ENCODE data around the gene APPL2.

APPL2 gene

DNA sequence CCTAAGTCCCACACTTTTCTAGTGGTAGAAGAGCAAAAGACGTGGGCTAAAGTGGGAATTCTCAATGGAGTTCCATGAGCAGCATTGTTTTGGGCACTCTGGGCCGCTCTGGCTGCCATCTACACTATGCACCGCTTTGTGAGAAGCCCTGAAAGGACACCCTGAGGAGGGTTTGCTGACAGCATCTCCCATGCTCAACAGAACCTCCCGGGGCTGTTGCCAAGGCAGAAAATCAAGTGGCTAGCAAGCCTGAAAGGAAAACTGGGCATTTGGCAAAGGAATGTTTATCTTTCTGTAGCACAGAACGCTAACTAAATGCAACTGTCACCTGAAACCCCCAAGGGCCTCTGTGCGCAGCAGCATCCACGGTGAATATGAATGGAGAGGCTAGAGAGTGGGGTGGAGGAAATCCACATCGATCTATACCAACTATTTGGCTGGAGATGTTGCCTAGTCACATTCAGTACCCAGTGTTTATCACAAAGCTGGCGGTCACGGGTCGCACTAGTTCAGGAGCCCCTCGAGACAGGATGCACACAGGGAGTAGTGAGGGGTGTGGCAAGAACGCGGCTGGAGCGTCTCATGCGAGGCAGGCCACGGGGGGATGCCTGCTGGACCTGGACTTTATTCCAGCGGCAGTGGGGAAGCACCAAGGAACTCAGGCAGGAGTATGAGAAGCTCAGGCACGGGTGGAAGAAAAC lies 14.2 kb downstream of the APPL2 start:
- Histone ChIP-seq H3K9me3 (ENCODE audit: control insufficient read depth, low read depth, low read length) (no peaks in the 10 kb centered on the region), H3K27ac (ENCODE audit: low read length) (no peak overlapping the region)

GRCh38 chr12:105220929-105221290 lies 15.1 kb downstream of the APPL2 start:
- Histone ChIP-seq H3K36me3 (ENCODE audit: control insufficient read depth, low read depth, low read length) (peaks cover 15% of the 10 kb centered on the region), H3K27me3 (ENCODE audit: control insufficient read depth, insufficient read depth, low read length) (no peaks in the 10 kb centered on the region), H3K9me3 (ENCODE audit: control insufficient read depth, low read depth, low read length) (no peaks in the 10 kb centered on the region), H3K27ac (ENCODE audit: low read length) (no peak overlapping the region), H3K4me1 (ENCODE audit: control insufficient read depth, low read depth, low read length) (no peaks in the 10 kb centered on the region), H3K9ac (ENCODE audit: low read length) (no peak overlapping the region), H3K4me3 (ENCODE audit: low read length) (no peak overlapping the region)

More for the DNA sequence above, 14.2 kb downstream of the APPL2 start:
- no peak overlapping the region for H3K4me3 ChIP-seq (ENCODE audit: low read length)
- no peak overlapping the region for H3K9ac ChIP-seq (ENCODE audit: low read length)
- H3K27me3 ChIP-seq (ENCODE audit: control insufficient read depth, insufficient read depth, low read length), result no peaks in the 10 kb centered on the region
- H3K36me3 ChIP-seq (ENCODE audit: control insufficient read depth, low read depth, low read length), result peaks cover 7% of the 10 kb centered on the region
- H3K4me1 ChIP-seq (ENCODE audit: control insufficient read depth, low read depth, low read length), result no peaks in the 10 kb centered on the region

GRCh38 chr12:105220150-105220928 lies 15.6 kb downstream of the APPL2 start:
- Histone ChIP-seq H3K9me3 (ENCODE audit: control insufficient read depth, low read depth, low read length) (no peaks in the 10 kb centered on the region), H3K4me1 (ENCODE audit: control insufficient read depth, low read depth, low read length) (no peaks in the 10 kb centered on the region), H3K4me3 (ENCODE audit: low read length) (no peak overlapping the region), H3K36me3 (ENCODE audit: control insufficient read depth, low read depth, low read length) (peaks cover 15% of the 10 kb centered on the region), H3K9ac (ENCODE audit: low read length) (no peak overlapping the region), H3K27ac (ENCODE audit: low read length) (no peak overlapping the region), H3K27me3 (ENCODE audit: control insufficient read depth, insufficient read depth, low read length) (no peaks in the 10 kb centered on the region)

GRCh38 chr12:105219261-105220028 lies 16.5 kb downstream of the APPL2 start:
- no peaks in the 10 kb centered on the region for H3K4me1 ChIP-seq (ENCODE audit: control insufficient read depth, low read depth, low read length)
- H3K9me3 ChIP-seq (ENCODE audit: control insufficient read depth, low read depth, low read length), result no peaks in the 10 kb centered on the region
- H3K27ac ChIP-seq (ENCODE audit: low read length), result no peak overlapping the region
- no peak overlapping the region for H3K9ac ChIP-seq (ENCODE audit: low read length)
- H3K36me3 ChIP-seq (ENCODE audit: control insufficient read depth, low read depth, low read length), result peaks cover 15% of the 10 kb centered on the region
- no peak overlapping the region for H3K4me3 ChIP-seq (ENCODE audit: low read length)
- no peaks in the 10 kb centered on the region for H3K27me3 ChIP-seq (ENCODE audit: control insufficient read depth, insufficient read depth, low read length)

- Histone ChIP-seq H3K9ac (ENCODE audit: low read length) (no peak overlapping the region), H3K9me3 (ENCODE audit: control insufficient read depth, low read depth, low read length) (no peaks in the 10 kb centered on the region), H3K27ac (ENCODE audit: low read length) (no peak overlapping the region), H3K4me3 (ENCODE audit: low read length) (no peak overlapping the region), H3K36me3 (ENCODE audit: control insufficient read depth, low read depth, low read length) (peaks cover 18% of the 10 kb centered on the region), H3K27me3 (ENCODE audit: control insufficient read depth, insufficient read depth, low read length) (no peaks in the 10 kb centered on the region), H3K4me1 (ENCODE audit: control insufficient read depth, low read depth, low read length) (no peaks in the 10 kb centered on the region)
Measured at GRCh38 chr12:105218434-105218833, 17.5 kb downstream of the APPL2 start.

- H3K27ac ChIP-seq (ENCODE audit: low read length), result no peak overlapping the region
- H3K9ac ChIP-seq (ENCODE audit: low read length), result no peak overlapping the region
- H3K27me3 ChIP-seq (ENCODE audit: control insufficient read depth, insufficient read depth, low read length), result no peaks in the 10 kb centered on the region
- H3K4me1 ChIP-seq (ENCODE audit: control insufficient read depth, low read depth, low read length), result no peaks in the 10 kb centered on the region
- H3K9me3 ChIP-seq (ENCODE audit: control insufficient read depth, low read depth, low read length), result no peaks in the 10 kb centered on the region
- H3K4me3 ChIP-seq (ENCODE audit: low read length), result no peak overlapping the region
- H3K36me3 ChIP-seq (ENCODE audit: control insufficient read depth, low read depth, low read length), result peaks cover 22% of the 10 kb centered on the region
Measured at GRCh38 chr12:105214670-105215375, 21.2 kb downstream of the APPL2 start.

DNA sequence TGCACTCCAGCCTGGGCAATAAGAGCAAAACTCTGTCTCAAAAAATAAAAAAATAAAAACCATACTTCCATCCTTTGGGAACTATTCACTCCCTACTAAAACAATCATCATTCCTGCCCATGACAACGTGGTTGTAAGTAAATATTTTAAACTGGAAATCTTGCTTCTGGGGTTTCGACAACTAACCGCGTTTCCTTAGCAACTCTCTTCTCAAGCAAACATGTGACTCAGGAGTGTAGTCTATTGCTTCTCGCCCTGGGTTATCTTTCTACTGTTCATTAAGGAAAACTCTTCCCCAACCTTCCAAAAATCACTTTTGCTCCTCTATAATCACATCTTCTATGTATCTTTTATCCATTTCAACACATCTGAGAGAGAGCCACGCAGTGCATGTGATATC lies 21.8 kb downstream of the APPL2 start:
- Histone ChIP-seq H3K9me3 (ENCODE audit: control insufficient read depth, low read depth, low read length) (no peaks in the 10 kb centered on the region), H3K27me3 (ENCODE audit: control insufficient read depth, insufficient read depth, low read length) (no peaks in the 10 kb centered on the region), H3K36me3 (ENCODE audit: control insufficient read depth, low read depth, low read length) (peaks cover 22% of the 10 kb centered on the region), H3K9ac (ENCODE audit: low read length) (no peak overlapping the region), H3K4me1 (ENCODE audit: control insufficient read depth, low read depth, low read length) (no peaks in the 10 kb centered on the region), H3K4me3 (ENCODE audit: low read length) (no peak overlapping the region), H3K27ac (ENCODE audit: low read length) (no peak overlapping the region)

GRCh38 chr12:105212438-105212837 lies 23.5 kb downstream of the APPL2 start:
- Histone ChIP-seq H3K36me3 (ENCODE audit: control insufficient read depth, low read depth, low read length) (peaks cover 25% of the 10 kb centered on the region), H3K4me3 (ENCODE audit: low read length) (no peak overlapping the region), H3K9me3 (ENCODE audit: control insufficient read depth, low read depth, low read length) (no peaks in the 10 kb centered on the region), H3K4me1 (ENCODE audit: control insufficient read depth, low read depth, low read length) (no peaks in the 10 kb centered on the region), H3K9ac (ENCODE audit: low read length) (no peak overlapping the region), H3K27me3 (ENCODE audit: control insufficient read depth, insufficient read depth, low read length) (no peaks in the 10 kb centered on the region), H3K27ac (ENCODE audit: low read length) (no peak overlapping the region)

DNA sequence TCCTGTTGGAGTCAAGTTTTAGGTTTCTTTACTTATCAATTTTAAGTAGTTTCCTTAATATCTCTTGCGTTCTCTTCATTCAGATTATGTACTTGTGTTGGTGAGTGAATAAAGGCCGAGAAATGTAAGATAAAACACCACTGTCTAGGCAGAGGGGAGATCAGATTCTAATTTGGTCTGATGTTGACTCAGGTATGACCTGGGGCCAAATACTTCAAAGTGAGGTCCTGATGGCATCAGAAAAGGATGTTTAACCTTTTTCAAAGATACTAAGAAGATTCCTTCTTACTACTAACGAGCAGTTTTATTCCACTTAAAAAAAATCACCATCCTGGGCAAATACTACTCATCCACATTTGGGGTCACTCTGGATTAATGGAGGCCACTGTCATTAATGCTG lies 26.9 kb downstream of the APPL2 start:
- no peak overlapping the region for H3K4me3 ChIP-seq (ENCODE audit: low read length)
- H3K4me1 ChIP-seq (ENCODE audit: control insufficient read depth, low read depth, low read length), result no peaks in the 10 kb centered on the region
- H3K9me3 ChIP-seq (ENCODE audit: control insufficient read depth, low read depth, low read length), result no peaks in the 10 kb centered on the region
- H3K27ac ChIP-seq (ENCODE audit: low read length), result no peak overlapping the region
- H3K27me3 ChIP-seq (ENCODE audit: control insufficient read depth, insufficient read depth, low read length), result no peaks in the 10 kb centered on the region
- H3K36me3 ChIP-seq (ENCODE audit: control insufficient read depth, low read depth, low read length), result peaks cover 13% of the 10 kb centered on the region
- no peak overlapping the region for H3K9ac ChIP-seq (ENCODE audit: low read length)

- no peaks in the 10 kb centered on the region for H3K27me3 ChIP-seq (ENCODE audit: control insufficient read depth, insufficient read depth, low read length)
- H3K9ac ChIP-seq (ENCODE audit: low read length), result no peak overlapping the region
- no peaks in the 10 kb centered on the region for H3K4me1 ChIP-seq (ENCODE audit: control insufficient read depth, low read depth, low read length)
- H3K36me3 ChIP-seq (ENCODE audit: control insufficient read depth, low read depth, low read length), result peaks cover 18% of the 10 kb centered on the region
- no peak overlapping the region for H3K4me3 ChIP-seq (ENCODE audit: low read length)
- H3K27ac ChIP-seq (ENCODE audit: low read length), result no peak overlapping the region
- H3K9me3 ChIP-seq (ENCODE audit: control insufficient read depth, low read depth, low read length), result no peaks in the 10 kb centered on the region
Measured at GRCh38 chr12:105206686-105207374, 29.1 kb downstream of the APPL2 start.
